H1 (cell line): ENCODE data around the gene GRIP2. TPM values are rescaled to one million over a fixed set of nuclear protein-coding genes. Genes with fewer than 3 reads are reported as not detected.
A peak's percentile ranks its signal among the peaks of the same experiment; 100 is the strongest.

Source experiments
- CTCF ChIA-PET: fragments of 300-600 bp; sonication (Branson Sonifier 250); formaldehyde crosslinking; loops from one replicate; lab custom pipeline; 2021; ENCODE audit not compliant: partially characterized antibody; lab: Charles Lee
- POLR2A ChIA-PET: fragments of 300-600 bp; sonication (Branson Sonifier 250); formaldehyde crosslinking; loops from one replicate; lab custom pipeline; 2021; ENCODE audit warnings: inconsistent platforms; ENCODE audit not compliant: partially characterized antibody; lab: Charles Lee
- DNase-seq, 2 experiments: peaks; one replicate each; pipeline versions ENCODE4 v3.0.0 to v3.0.0-alpha.2; 2010 to 2022; ENCODE audit warnings: low spot score in 2 of 2, low read depth in 1 of 2, mixed read lengths in 1 of 2
- FAIRE-seq: peaks from 2 replicates; lab custom pipeline; 2011; peaks lifted over from hg19 to GRCh38; lab: Jason Lieb, UNC
- H2AFZ ChIP-seq: 2 replicates; pipeline ENCODE4 v1.8.1; 2012; ENCODE audit warnings: low read length, inconsistent platforms
- H2AK5ac ChIP-seq: 2 replicates; pipeline ENCODE4 v1.6.1; 2013; ENCODE audit warnings: low read depth, low read length
- H2BK120ac ChIP-seq: replicated peaks from 2 replicates; pipeline ENCODE3; 2013; ENCODE audit warnings: low read depth, low read length, inconsistent platforms
- H2BK12ac ChIP-seq: 2 replicates; pipeline ENCODE4 v1.6.1; 2013; ENCODE audit warnings: low read depth, low read length
- H2BK15ac ChIP-seq: 2 replicates; pipeline ENCODE4 v1.6.1; 2013; ENCODE audit warnings: low read length
- H2BK20ac ChIP-seq: 2 replicates; pipeline ENCODE4 v1.6.1; 2013; ENCODE audit warnings: low read length
- H2BK5ac ChIP-seq: 2 replicates; pipeline ENCODE4 v1.6.1; 2013; ENCODE audit warnings: low read depth, low read length
- H3K14ac ChIP-seq: 2 replicates; pipeline ENCODE4 v1.6.1; 2013; ENCODE audit warnings: inconsistent platforms; ENCODE audit not compliant: insufficient read length
- H3K18ac ChIP-seq: 2 replicates; pipeline ENCODE4 v1.6.1; 2013; ENCODE audit warnings: low read length; ENCODE audit errors: extremely low read depth
- H3K23ac ChIP-seq: 2 replicates; pipeline ENCODE4 v1.6.1; 2013; ENCODE audit warnings: inconsistent platforms; ENCODE audit not compliant: insufficient read length
- H3K23me2 ChIP-seq: 2 replicates; pipeline ENCODE4 v1.6.1; 2013; ENCODE audit warnings: low read depth, low read length
- H3K27ac ChIP-seq: 2 replicates; pipeline ENCODE4 v1.6.1; 2011; ENCODE audit warnings: low read depth, low read length, inconsistent platforms
- H3K27me3 ChIP-seq, 4 experiments: replicated peaks in 1 of 4; 1 replicate in 1 of 4; 2 replicates in 3 of 4; pipeline versions ENCODE4 v1.6.1 to v1.8.1; 2011 to 2013; ENCODE audit warnings: low read length in 3 of 4, mild to moderate bottlenecking in 3 of 4, inconsistent platforms in 2 of 4, mixed read lengths in 2 of 4, moderate library complexity in 1 of 4; ENCODE audit not compliant: control insufficient read depth in 3 of 4, insufficient read depth in 3 of 4; ENCODE audit errors: extremely low read depth in 1 of 4
- H3K36me3 ChIP-seq, 4 experiments: 2 replicates each; pipeline versions ENCODE4 v1.6.1 to v1.8.1; 2011 to 2013; ENCODE audit warnings: mild to moderate bottlenecking in 4 of 4, low read length in 3 of 4, moderate library complexity in 2 of 4, control low read depth in 1 of 4, inconsistent platforms in 1 of 4; ENCODE audit not compliant: insufficient read depth in 4 of 4, control insufficient read depth in 2 of 4
- H3K4ac ChIP-seq: replicated peaks from 2 replicates; pipeline ENCODE3; 2013; ENCODE audit warnings: low read length, low read depth, mixed read lengths, inconsistent platforms; ENCODE audit not compliant: insufficient read length
- H3K4me1 ChIP-seq, 4 experiments: replicated peaks in 1 of 4; 1 replicate in 1 of 4; 2 replicates in 3 of 4; pipeline versions ENCODE4 v1.6.1 to v1.8.1; 2011 to 2013; ENCODE audit warnings: low read length in 3 of 4, inconsistent platforms in 2 of 4, mixed read lengths in 1 of 4; ENCODE audit not compliant: insufficient read depth in 4 of 4, control insufficient read depth in 3 of 4
- H3K4me2 ChIP-seq, 2 experiments: 2 replicates each; pipeline versions ENCODE4 v1.6.1 to v1.8.1; 2011 to 2013; ENCODE audit warnings: low read depth in 2 of 2, low read length in 2 of 2, control low read depth in 1 of 2, inconsistent platforms in 1 of 2, mild to moderate bottlenecking in 1 of 2; ENCODE audit not compliant: insufficient read depth in 1 of 2
- H3K4me3 ChIP-seq, 4 experiments: fragments of 200-600, 300-600 bp in 1 of 4; sonication (generic), shearing (Covaris generic), sonication (Bioruptor Twin) in 1 of 4; 2 replicates each; pipeline versions ENCODE4 v1.5.1 to v1.8.1; 2011 to 2016; ENCODE audit warnings: low read length in 4 of 4, low read depth in 3 of 4, control low read depth in 2 of 4, inconsistent platforms in 2 of 4, mild to moderate bottlenecking in 2 of 4, mixed read lengths in 1 of 4, moderate library complexity in 1 of 4; ENCODE audit not compliant: insufficient read depth in 2 of 4; ENCODE audit errors: extremely low read depth in 1 of 4
- H3K56ac ChIP-seq: replicated peaks from 2 replicates; pipeline ENCODE3; 2013; ENCODE audit warnings: low read depth, mild to moderate bottlenecking, mixed read lengths, low read length, inconsistent platforms; ENCODE audit not compliant: insufficient read length
- H3K79me1 ChIP-seq: 2 replicates; pipeline ENCODE4 v1.6.1; 2013; ENCODE audit warnings: low read depth, low read length, control low read depth
- H3K79me2 ChIP-seq, 2 experiments: 2 replicates each; pipeline versions ENCODE4 v1.6.1 to v1.8.1; 2012 to 2013; ENCODE audit warnings: low read length in 2 of 2, mild to moderate bottlenecking in 2 of 2, inconsistent platforms in 1 of 2; ENCODE audit not compliant: insufficient read depth in 2 of 2, control insufficient read depth in 1 of 2
- H3K9ac ChIP-seq, 4 experiments: replicated peaks in 1 of 4; 1 replicate in 1 of 4; 2 replicates in 3 of 4; pipeline versions ENCODE4 v1.6.1 to v1.8.1; 2011 to 2013; ENCODE audit warnings: low read depth in 3 of 4, low read length in 3 of 4, control low read depth in 2 of 4, mild to moderate bottlenecking in 2 of 4, moderate library complexity in 2 of 4, inconsistent platforms in 1 of 4; ENCODE audit errors: extremely low read depth in 1 of 4
- H3K9me3 ChIP-seq, 2 experiments: 2 replicates each; pipeline versions ENCODE4 v1.6.1 to v1.8.1; 2012 to 2013; ENCODE audit warnings: mild to moderate bottlenecking in 2 of 2, moderate library complexity in 2 of 2, control low read depth in 1 of 2, inconsistent platforms in 1 of 2, low read depth in 1 of 2, low read length in 1 of 2, mixed read lengths in 1 of 2; ENCODE audit not compliant: insufficient read depth in 2 of 2
- H4K20me1 ChIP-seq, 2 experiments: replicated peaks in 1 of 2; 2 replicates each; pipeline versions ENCODE3 to v1.8.1; 2011 to 2013; ENCODE audit warnings: inconsistent platforms in 2 of 2, low read length in 2 of 2, mild to moderate bottlenecking in 1 of 2; ENCODE audit not compliant: insufficient read depth in 2 of 2, control insufficient read depth in 1 of 2
- H4K5ac ChIP-seq: 2 replicates; pipeline ENCODE4 v1.6.1; 2013; ENCODE audit warnings: low read length, low read depth, mixed read lengths, inconsistent platforms; ENCODE audit not compliant: insufficient read length
- H4K8ac ChIP-seq: 2 replicates; pipeline ENCODE4 v1.8.0; 2013; ENCODE audit warnings: mild to moderate bottlenecking, moderate library complexity, low read length, inconsistent platforms; ENCODE audit not compliant: insufficient read depth; ENCODE audit errors: extremely low read depth
- H4K91ac ChIP-seq: replicated peaks from 2 replicates; pipeline ENCODE3; 2013; ENCODE audit warnings: low read length, mixed read lengths, inconsistent platforms; ENCODE audit not compliant: insufficient read length
- HDAC2 ChIP-seq, 2 experiments: fragments of 300-600 bp in 1 of 2; sonication (generic) in 1 of 2; IDR thresholded peaks; 2 replicates each; pipeline ENCODE4 v1.6.1; 2011 to 2012; ENCODE audit warnings: low read depth in 2 of 2, low read length in 2 of 2, mild to moderate bottlenecking in 2 of 2, moderate library complexity in 2 of 2, borderline replicate concordance in 1 of 2, inconsistent platforms in 1 of 2
- KDM1A ChIP-seq: fragments of 200-600, 300-600 bp; sonication (generic); IDR thresholded peaks from 2 replicates; pipeline ENCODE4 v1.7.1; 2016; ENCODE audit warnings: mild to moderate bottlenecking, low read length, borderline replicate concordance
- SRF ChIP-seq: IDR thresholded peaks from 2 replicates; pipeline ENCODE4 v1.6.1; 2011; ENCODE audit warnings: mild to moderate bottlenecking, low read depth, low read length, moderate library complexity
- WGBS, 2 experiments: shearing (Covaris generic) in 1 of 2; methylation state at CpG; one replicate each; pipeline versions ENCODE4 v1.1.6 to v1.1.7; 2013 to 2015; ENCODE audit warnings: low lambda C conversion rate in 2 of 2, mixed read lengths in 2 of 2, inconsistent platforms in 1 of 2, low coverage in 1 of 2, missing lambda C conversion rate in 1 of 2; ENCODE audit not compliant: insufficient replicate concordance in 2 of 2, insufficient coverage in 1 of 2, insufficient read length in 1 of 2; ENCODE audit errors: extremely low coverage in 1 of 2, missing lambda C conversion rate in 1 of 2; 5-methylcytosine and 5-hydroxymethylcytosine counted together
- polyA plus RNA-seq, 7 experiments: library from polyadenylated mRNA; depleted of rRNA in 3 of 7; stranded (reverse) in 5 of 7; unstranded in 2 of 7; fragments of >200 nt in 5 of 7; fragments of 200-250 nt in 2 of 7; gene quantifications; 1 replicate in 5 of 7; 2 replicates in 1 of 7; 4 replicates in 1 of 7; pipeline versions ENCODE4 v1.2.1 to v1.2.3, GENCODE V29; 2011 to 2013; ENCODE audit warnings: missing spikeins in 2 of 7, mixed read lengths in 2 of 7
- total RNA-seq: library from RNA; stranded (reverse); fragmentation: NEBNext Ultra II Directional; extraction: Animal tissue kit (Norgen Biotek cat#: 25700); gene quantifications from 2 replicates; pipeline ENCODE4 v1.2.1, GENCODE V29; 2021

The GRIP2 gene
- total and polyA plus RNA-seq, 2 of the 8 experiments (the other 6 are each of a cell fraction or from before 2014, with no cell fraction given), result 2.5 to 6.4 TPM

GRCh38 chr3:14507757-14508504 lies 32.2 kb downstream of the GRIP2 start:
- TF ChIP-seq SRF (no peak), KDM1A (peak; percentile 69; the same call in 1 of the 2 replicates), HDAC2 (IDR thresholded peaks at IDR 0.05; ENCODE audit: borderline replicate concordance in 1 of 2, low read depth in 2 of 2, low read length in 2 of 2) (0 out of 4 replicates have a peak, but pooled peaks of 1 of the 2 experiments have one; percentile 47)
- no peaks in the 10 kb centered on the region for H3K23me2 ChIP-seq
- no peaks in the 10 kb centered on the region for H3K27me3 ChIP-seq
- no peak overlapping the region for H4K91ac ChIP-seq
- H4K20me1 ChIP-seq, result no peaks in the 10 kb centered on the region
- peaks cover 0 to 6% (median 4%) of the 10 kb centered on the region in 4 experiments; a peak in 4 of 7 replicates for H3K4me1 ChIP-seq
- DNase-seq (no peak), FAIRE-seq (no peak)
- no peak overlapping the region for H3K14ac ChIP-seq
- H2BK15ac ChIP-seq, result no peak overlapping the region
- 0 out of 2 replicates have a peak overlapping the region, but pooled peaks have one; percentile 36 for H4K8ac ChIP-seq
- no peak overlapping the region for H2BK5ac ChIP-seq
- WGBS, 2 experiments, result 86% methylated on average over 6 of the region's 6 CpGs; no CpG with 5 or more reads in 1 of the 2 experiments
- H3K18ac ChIP-seq, result no peak overlapping the region
- H3K36me3 ChIP-seq, result no peaks in the 10 kb centered on the region
- no peak overlapping the region for H2BK120ac ChIP-seq
- H4K5ac ChIP-seq, result no peak overlapping the region
- H2BK12ac ChIP-seq, result no peak overlapping the region
- H3K4me2 ChIP-seq, result no peak overlapping the region
- H3K27ac ChIP-seq, result no peak overlapping the region
- H2AK5ac ChIP-seq, result no peak overlapping the region
- H2AFZ ChIP-seq, result no peak overlapping the region
- H3K56ac ChIP-seq, result no peak overlapping the region
- H3K4ac ChIP-seq, result no peak overlapping the region
- CTCF ChIA-PET, result interaction anchor here (0.6 to 11.6 kb wide), 39 partner anchors 9 to 419 kb away, joined by 3 to 280 read pairs (median 5); partner anchors contain the start of gene GRIP2
- no peaks in the 10 kb centered on the region for H3K79me2 ChIP-seq
- H3K4me3 ChIP-seq, result no peak overlapping the region
- no peak overlapping the region for H3K9ac ChIP-seq
- POLR2A ChIA-PET, result interaction anchor here (0.8 to 1.7 kb wide), 5 partner anchors 12 to 41 kb away, joined by 3 to 7 read pairs (median 3); no protein-coding TSS in a partner anchor
- H2BK20ac ChIP-seq, result no peak overlapping the region
- H3K23ac ChIP-seq, result no peak overlapping the region
- no peaks in the 10 kb centered on the region for H3K79me1 ChIP-seq
- H3K9me3 ChIP-seq, result peaks cover 3 to 5% of the 10 kb centered on the region in 2 experiments; a peak in 3 of 4 replicates
